ENCODE results near the gene SYCP2.

SYCP2 gene

DNA sequence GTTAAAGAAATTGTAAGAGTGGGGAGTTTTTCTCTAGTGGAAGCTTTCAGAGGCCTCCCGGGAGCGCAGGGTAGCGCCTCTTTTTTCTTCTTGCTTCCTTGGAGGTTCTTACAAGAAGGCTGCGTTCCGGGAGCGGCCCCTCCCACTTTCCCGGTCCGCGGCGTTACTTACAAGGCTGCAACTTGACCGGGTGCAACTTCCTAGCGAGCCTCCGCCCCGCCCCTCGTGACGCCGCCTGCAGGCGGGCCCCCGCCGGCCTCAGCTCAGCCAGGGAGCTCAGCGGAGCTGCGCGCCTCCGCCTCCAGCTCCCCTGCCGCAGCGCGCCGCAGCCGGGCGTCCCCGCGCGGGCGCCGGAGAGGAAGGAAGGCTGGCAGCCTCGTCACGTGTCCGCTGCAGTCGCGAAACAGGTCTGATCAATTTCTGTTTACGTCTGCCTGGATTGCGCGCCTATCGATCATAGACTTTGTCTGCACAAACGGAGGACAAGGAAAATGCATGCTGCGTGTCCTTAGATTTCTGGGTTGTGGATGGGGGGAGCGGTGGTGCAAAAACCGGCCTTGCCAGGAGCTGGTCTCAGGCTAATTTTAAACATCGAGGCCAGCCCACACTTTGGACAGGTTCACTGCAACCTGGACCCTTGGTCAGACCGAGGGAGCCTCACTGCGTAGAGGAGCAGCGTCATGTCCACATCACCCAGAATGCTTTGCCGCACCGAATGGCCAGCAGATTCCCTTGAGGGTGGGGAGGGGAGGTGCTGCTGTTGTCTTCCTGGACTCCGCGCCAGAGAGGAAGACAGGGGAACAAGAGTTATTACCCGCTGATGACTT is 6.9 kb upstream of the SYCP2 start, which contains the start of the genes FAM217B and PPP1R3D:
TSS of gene FAM217B (plus strand) at position 261 of the 827 bp plus-strand sequence. CDS start 3,555 bp downstream, outside the sequence.
TSS of gene PPP1R3D (minus strand) at position 177 of the 827 bp plus-strand sequence. CDS start 374 bp downstream, outside the sequence.
- DNase-seq: peak; percentile 89

- no peak for DNase-seq
Observed at GRCh38 chr20:59939879-59940128, 6.4 kb upstream of the SYCP2 start.

DNA sequence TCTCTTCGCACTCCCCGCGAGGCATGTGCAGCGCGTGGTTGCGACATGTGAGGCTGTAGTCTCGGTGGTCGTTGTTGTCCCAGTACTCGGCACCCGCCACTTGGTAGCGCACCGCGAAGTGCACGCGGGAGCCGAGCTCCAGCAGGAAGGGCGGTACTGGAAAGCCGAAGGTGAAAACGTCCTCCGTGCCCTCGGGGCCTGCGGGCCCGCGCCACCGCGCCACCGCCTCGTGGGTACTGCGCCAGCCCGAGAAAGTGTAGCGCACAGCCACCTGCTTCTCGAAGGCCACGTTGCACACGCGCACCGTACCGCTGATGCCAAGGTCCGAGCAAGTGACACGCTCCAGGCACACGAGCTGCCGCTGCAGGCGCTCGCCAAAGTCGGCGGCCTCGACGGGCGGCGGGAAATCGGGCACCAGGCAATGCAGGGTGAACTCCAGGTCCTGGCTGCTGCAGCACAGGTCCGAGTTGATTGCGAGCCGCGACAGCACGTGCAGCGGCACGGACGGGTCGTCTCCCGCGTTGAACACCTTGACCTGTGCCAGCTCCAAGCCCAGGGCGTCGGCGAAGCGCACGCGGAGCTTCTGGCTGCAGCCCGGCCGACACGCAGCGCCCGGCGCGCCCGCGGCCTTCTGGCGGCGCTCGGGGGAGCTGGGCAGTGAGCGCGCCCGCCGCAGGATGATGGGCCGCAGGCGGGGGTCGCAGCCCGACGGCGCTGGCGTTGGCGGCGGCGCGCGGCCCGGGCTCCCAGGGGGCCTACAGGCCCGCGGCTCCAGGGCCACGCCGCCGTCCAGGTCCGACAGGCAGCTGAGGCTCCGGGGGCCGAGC is 5.8 kb upstream of the SYCP2 start:
- no peak for DNase-seq

DNA sequence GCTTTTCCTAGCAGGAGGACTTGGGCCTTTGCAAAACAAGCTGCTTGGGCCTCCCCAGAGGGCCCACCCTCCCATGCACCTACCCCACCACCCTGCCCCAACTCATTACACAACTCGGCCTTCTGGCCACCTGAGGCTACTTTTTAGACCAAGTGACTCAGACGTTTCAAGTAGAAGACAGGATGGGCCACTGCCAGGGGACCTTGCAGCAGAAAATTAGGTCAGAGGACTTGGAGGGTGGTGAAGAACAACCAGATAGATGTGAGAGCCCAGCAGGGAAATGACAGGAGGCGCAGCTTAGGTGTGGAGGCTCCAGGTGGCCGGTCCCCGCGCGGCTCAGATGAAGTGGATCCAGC is 5.2 kb upstream of the SYCP2 start:
- DNase-seq: no peak

- no peak for DNase-seq
Observed at GRCh38 chr20:59938221-59938620, 4.8 kb upstream of the SYCP2 start.

- no peak for DNase-seq
Observed at GRCh38 chr20:59937150-59937549, 3.7 kb upstream of the SYCP2 start.

- no peak for DNase-seq
Observed at GRCh38 chr20:59936409-59936808, 3.0 kb upstream of the SYCP2 start.

DNA sequence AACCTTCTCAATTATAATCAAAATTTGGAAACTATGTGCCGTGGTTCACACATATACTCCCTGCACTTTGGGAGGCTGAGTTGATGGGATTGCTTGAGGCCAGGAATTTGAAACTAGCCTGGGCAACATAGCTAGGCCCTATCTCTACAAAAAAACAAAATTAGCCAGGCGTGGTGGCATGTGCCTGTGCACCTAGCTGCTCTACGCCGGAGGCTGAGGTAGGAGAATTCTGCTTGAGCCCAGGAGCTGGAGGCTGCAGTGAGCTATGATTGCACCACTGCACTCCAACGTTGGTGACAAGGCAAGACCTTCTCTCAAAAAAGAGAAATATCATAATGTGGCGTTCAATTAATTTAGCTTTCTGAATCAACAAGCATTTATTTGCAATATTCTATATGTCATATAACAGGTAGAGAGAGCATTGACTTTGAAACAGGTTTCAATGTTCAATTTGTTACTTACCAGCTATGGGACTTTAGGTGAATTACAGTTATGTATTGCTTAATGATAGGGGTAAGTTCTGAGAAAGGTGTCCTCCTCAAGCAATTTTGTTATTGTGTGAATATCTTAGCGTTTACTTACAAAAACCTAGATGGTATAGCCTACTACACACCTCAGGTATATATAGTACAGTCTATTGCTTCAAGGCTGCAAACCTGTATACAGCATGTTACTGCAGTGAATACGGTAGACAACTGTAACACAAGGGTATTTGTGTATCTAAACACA is 2.2 kb upstream of the SYCP2 start:
- DNase-seq: no peak

- DNase-seq: peak; percentile 67
Observed at GRCh38 chr20:59933849-59934585, 580 bp upstream of the SYCP2 start.

GRCh38 chr20:59932616-59933295 is 681 bp downstream of the SYCP2 start:
- no peak for DNase-seq

DNA sequence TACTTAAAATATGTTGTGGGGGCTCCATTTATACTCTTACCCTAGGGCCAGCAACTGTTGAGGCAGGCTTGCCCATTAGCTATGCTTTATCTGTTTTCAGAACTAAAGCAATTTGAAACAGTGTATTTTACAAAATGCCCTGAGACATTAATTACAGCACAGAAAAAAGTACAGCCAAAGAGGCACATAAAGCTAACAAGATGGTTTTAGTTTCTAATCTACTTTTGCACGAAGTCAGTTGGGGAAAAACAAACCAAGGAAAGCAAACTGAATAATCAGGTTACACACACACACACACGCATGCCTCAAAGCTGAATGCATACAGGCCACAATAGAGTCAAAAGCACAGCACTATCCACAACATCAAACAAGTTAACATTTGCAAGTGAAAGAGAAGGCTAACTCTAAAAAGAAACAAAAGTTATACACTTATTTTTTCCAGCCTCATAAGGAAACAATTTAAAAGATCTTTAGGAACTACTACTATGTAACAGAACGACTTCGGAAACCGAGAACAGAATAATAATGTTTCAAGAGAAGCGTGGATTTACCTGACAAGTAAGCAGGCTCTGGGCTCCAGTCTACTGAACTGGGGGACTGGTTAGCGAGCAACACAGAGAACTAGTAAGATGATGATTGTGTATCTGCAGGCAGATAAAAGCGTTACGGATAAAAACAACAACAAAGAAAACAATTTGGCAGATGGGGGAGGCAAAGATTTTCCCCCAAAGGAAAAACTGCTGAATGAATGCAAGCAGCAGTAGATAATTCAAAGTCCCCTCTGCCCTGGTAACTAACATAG is 1.7 kb downstream of the SYCP2 start:
- no peak for DNase-seq

DNA sequence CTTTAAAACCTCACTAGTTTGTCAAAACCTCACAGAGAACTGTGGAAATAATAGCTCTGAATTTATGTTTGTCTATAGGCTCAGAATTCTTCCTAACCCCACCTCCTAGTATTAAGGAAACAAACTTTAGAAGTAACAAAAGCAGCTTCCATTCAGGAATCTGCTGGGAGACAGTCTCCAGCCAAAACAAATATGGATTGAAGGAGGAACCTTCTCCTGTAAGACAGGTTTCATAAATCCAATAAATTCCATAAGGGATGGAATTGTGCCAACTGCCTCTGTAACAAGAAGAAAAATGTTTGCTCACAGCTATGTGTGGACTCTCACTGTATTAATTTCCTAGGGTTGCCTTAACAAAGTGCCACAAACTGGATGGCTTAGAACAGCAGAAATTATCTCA is 7.5 kb downstream of the SYCP2 start:
- no peak for DNase-seq

GRCh38 chr20:59925359-59925758 is 8.1 kb downstream of the SYCP2 start:
- DNase-seq: no peak

GRCh38 chr20:59923514-59923913 is 9.9 kb downstream of the SYCP2 start:
- DNase-seq: no peak

DNA sequence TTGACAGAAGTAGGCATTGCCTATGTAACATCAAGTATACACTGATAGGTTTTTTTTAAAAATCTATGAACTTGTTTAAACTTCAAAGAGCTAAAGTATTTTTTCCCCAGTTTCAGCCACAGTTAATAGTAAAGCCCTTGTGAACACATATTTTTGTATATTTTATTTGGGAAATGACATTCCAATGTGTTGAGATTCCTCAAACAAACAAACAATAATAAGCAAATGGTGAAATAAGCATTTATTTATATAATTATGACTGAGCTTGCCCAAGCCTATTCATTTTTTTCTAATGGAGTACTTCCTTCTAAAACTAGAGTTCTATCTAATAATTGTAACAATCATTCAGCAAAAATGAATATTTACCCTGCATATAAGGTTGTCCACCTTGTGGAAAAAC is 12.5 kb downstream of the SYCP2 start:
- DNase-seq: no peak

DNA sequence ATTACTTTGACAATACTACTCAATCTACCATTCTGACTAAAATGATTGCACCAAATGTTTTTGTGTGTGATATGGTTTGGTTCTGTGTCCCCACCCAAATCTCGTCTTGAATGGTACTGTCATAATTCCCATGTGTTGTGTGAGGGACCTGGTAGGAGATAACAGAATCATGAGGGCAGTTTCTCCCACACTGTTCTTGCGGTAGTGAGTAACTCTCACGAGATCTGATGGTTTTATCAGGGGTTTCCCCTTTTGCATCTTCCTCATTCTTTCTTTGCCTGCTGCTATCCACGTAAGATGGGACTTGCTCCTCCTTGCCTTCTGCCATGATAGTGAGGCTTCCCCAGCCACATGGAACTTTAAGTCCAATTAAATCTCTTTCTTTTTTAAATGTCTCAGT is 20.8 kb downstream of the SYCP2 start:
- no peak for DNase-seq

DNA sequence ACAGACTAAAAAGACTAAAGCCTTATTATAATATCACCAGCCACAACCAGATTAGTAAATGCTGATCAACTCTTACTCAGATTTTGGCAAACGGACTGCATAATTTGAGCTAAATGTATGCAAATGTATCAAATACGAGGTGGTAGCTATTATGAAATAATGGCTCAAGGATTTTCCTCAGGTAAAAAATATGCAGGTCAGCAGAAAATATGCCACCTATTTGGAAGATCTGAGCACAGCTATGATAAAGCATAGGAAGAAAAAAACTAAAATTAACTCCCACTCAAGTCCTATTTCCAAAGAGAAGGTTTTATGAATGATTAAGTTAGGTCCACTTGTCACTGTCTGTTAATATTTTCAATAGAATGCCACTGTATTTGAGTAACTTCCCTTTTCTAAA is 22.4 kb downstream of the SYCP2 start:
- no peak for DNase-seq

- DNase-seq: no peak
Observed at GRCh38 chr20:59908855-59909254, 24.6 kb downstream of the SYCP2 start.

DNA sequence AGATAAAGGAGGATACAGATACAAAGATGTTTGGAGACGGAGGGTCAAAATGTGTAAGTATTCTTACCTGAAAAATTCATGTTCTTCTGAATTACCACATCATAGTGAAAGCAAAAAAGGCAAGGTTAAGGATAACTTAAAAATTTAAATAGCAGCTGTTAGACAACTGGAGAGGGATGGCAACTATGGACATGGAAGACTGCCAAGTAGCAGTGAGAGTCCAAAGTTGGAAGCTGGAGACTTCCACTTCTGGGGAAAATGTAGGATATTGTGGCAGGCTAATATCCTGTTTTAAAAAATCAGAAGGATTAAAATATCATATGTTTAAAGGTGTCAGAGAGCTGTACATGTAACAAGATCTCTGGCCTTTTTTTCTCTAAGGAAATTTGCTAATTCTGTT is 29.8 kb downstream of the SYCP2 start:
- no peak for DNase-seq

- DNase-seq: no peak
Observed at GRCh38 chr20:59902470-59902869, 31.0 kb downstream of the SYCP2 start.

GRCh38 chr20:59895908-59896307 is 37.5 kb downstream of the SYCP2 start:
- no peak for DNase-seq
